BJ (cell line): ENCODE results near the gene EI24. TPM values are rescaled to one million over a fixed set of nuclear protein-coding genes. Genes with fewer than 3 reads are reported as not detected.
"Not testable (repeated sequence)": the region's sequence is repeated elsewhere in the genome, so short reads cannot be mapped to it uniquely, and the experiment has no call there.

ENCODE experiments used
- CTCF ChIA-PET: fragments of 350-600 bp; formaldehyde crosslinking; extraction: SDS; loops from one replicate; lab custom pipeline; 2021; ENCODE audit warnings: antibody characterized with exemption, inconsistent platforms; lab: Yijun Ruan, JAX
- POLR2A ChIA-PET: fragments of 300-600 bp; sonication (Branson Sonifier 250); formaldehyde crosslinking; extraction: SDS; loops from one replicate; lab custom pipeline; 2021; ENCODE audit warnings: antibody characterized with exemption; lab: Charles Lee
- DNase-seq: peaks from one replicate; pipeline ENCODE4 v3.0.0-alpha.2; 2011; ENCODE audit warnings: low read depth
- H3K27me3 ChIP-seq: 2 replicates; pipeline ENCODE4 v1.6.0; 2011; ENCODE audit warnings: low read length; ENCODE audit not compliant: control insufficient read depth, insufficient read depth
- H3K36me3 ChIP-seq: 2 replicates; pipeline ENCODE4 v1.5.1; 2011; ENCODE audit warnings: low read length; ENCODE audit not compliant: control insufficient read depth, insufficient read depth
- H3K4me3 ChIP-seq: 2 replicates; pipeline ENCODE4 v1.5.1; 2011; ENCODE audit warnings: low read depth, mild to moderate bottlenecking, control low read depth, low read length
- polyA plus RNA-seq: library from polyadenylated mRNA; depleted of rRNA; stranded (reverse); fragments of >200 nt; gene quantifications from 2 replicates; pipeline ENCODE4 v1.2.3, GENCODE V29; 2011
- TF ChIP-seq, protein P1 (sequence below): IDR thresholded peaks from 2 replicates; pipeline ENCODE4 v1.5.1; 2011; ENCODE audit warnings: low read depth, mild to moderate bottlenecking, control low read depth, inconsistent platforms, low read length, moderate library complexity; ENCODE audit not compliant: insufficient read depth

EI24 gene
- polyA plus RNA-seq, 1 experiment: 72.1 TPM

DNA sequence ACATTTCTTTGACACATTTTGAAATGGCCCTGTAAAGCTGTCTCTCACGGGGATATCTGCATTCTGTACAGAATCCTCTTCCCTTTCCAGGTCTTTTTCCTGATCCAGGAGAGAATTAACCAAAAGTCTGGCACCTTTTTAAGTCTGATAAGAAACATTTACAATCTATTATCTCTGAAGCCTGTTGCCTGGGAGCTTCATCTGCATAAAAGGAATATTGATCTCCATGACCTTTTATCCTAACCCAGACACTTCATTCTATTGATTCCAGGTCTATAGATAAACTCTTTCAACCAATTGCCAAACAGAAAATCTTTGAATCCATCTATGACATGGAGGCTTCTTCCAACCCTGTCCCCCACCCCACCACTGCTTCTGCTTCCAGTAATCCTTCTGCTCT lies 33.7 kb upstream of the EI24 start:
- no peak for DNase-seq
- CTCF ChIA-PET: no interaction called here
- H3K27me3 ChIP-seq: peaks cover 1% of the 10 kb centered on the region; the same call in 1 of the 2 replicates
- TF ChIP-seq, protein P1, sequence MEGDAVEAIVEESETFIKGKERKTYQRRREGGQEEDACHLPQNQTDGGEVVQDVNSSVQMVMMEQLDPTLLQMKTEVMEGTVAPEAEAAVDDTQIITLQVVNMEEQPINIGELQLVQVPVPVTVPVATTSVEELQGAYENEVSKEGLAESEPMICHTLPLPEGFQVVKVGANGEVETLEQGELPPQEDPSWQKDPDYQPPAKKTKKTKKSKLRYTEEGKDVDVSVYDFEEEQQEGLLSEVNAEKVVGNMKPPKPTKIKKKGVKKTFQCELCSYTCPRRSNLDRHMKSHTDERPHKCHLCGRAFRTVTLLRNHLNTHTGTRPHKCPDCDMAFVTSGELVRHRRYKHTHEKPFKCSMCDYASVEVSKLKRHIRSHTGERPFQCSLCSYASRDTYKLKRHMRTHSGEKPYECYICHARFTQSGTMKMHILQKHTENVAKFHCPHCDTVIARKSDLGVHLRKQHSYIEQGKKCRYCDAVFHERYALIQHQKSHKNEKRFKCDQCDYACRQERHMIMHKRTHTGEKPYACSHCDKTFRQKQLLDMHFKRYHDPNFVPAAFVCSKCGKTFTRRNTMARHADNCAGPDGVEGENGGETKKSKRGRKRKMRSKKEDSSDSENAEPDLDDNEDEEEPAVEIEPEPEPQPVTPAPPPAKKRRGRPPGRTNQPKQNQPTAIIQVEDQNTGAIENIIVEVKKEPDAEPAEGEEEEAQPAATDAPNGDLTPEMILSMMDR: no peak
- no peak overlapping the region for H3K4me3 ChIP-seq
- POLR2A ChIA-PET: no interaction called here
- H3K36me3 ChIP-seq: no peaks in the 10 kb centered on the region

DNA sequence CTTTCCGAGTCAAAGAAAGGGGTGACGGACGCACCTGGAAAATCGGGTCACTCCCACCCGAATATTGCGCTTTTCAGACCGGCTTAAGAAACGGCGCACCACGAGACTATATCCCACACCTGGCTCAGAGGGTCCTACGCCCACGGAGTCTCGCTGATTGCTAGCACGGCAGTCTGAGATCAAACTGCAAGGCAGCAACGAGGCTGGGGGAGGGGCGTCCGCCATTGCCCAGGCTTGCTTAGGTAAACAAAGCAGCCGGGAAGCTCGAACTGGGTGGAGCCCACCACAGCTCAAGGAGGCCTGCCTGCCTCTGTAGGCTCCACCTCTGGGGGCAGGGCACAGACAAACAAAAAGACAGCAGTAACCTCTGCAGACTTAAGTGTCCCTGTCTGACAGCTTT lies 32.4 kb upstream of the EI24 start:
- CTCF ChIA-PET, DNase-seq, H3K27me3 ChIP-seq, POLR2A ChIA-PET, H3K36me3 ChIP-seq, H3K4me3 ChIP-seq: not testable (repeated sequence)

DNA sequence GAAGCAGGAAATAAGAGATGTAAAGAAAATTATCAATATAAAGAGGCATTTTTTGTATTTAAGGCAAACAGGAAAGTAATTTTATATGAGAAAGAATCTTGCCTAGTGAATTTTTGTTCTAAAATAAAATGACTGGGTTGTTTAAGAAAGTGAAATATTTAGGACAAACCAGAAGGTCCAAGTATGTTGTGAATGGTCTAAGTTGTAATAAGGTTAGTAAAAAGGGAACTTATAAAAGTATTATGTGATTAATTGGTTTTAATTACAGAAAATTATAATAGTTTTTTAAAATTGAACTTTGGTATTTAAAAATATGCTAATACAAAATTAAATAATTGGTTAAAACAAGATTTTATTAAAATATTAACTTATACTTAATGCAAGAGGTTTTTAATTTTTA lies 26.6 kb upstream of the EI24 start:
- Histone ChIP-seq H3K36me3 (no peaks in the 10 kb centered on the region), H3K4me3 (no peak overlapping the region), H3K27me3 (no peaks in the 10 kb centered on the region)
- TF ChIP-seq, protein P1: no peak
- DNase-seq: no peak
- POLR2A ChIA-PET: no interaction called here
- CTCF ChIA-PET: no interaction called here

DNA sequence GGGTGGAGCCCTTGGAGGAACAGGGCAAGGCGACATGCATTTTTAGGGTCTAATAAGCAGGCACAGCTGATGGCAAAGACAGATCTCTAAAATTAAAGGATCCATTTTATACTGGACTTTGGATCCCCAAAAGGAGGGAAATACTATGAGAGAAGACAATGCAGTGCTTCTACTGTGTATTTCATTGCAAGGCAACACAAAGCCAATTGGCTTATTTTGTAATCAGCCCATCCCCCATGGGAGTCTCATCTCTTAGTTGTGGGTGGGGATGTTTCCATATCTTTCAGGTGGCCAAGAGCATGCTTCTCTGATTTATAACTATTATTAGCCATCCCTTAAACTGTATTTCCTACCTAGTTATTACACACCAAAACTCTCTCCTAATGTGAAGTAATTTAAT lies 18.5 kb upstream of the EI24 start:
- ChIA-PET POLR2A (no interaction called here), CTCF (no interaction called here)
- no peak for DNase-seq
- no peaks in the 10 kb centered on the region for H3K27me3 ChIP-seq
- TF ChIP-seq, protein P1: no peak
- no peak overlapping the region for H3K4me3 ChIP-seq
- H3K36me3 ChIP-seq: no peaks in the 10 kb centered on the region

DNA sequence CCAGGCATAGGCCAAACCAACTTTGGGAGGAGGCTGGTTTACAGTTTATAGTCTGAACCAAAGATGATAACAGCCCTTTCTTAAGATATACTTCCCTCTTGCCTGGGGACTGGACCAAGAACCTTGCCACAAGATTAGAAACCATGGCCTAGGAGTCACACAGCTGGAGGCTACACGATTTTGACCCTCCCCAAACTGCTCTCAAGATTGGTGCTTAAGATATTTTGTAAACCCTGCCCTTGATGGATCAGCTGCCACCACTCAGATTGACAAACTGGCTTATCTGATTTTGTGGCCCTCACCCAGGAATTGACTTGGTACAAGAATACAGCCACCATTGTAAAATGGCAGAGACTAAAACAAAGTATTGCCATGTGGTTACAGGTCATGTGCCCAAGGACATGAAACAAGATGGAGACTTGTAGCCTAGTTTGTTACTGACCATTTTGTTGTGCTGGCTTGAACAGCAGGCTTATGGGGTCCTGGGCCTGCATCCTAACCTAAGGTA lies 17.4 kb upstream of the EI24 start:
- ChIA-PET POLR2A (interaction anchor here (0.6 kb wide), 1 partner anchor 99 kb away, joined by 10 read pairs; no protein-coding TSS in a partner anchor), CTCF (interaction anchor here (1.6 kb wide), 1 partner anchor 10 kb away, joined by 3 read pairs; no protein-coding TSS in a partner anchor)
- TF ChIP-seq, protein P1: no peak
- no peaks in the 10 kb centered on the region for H3K27me3 ChIP-seq
- H3K4me3 ChIP-seq: no peak overlapping the region
- DNase-seq: no peak
- H3K36me3 ChIP-seq: no peaks in the 10 kb centered on the region

DNA sequence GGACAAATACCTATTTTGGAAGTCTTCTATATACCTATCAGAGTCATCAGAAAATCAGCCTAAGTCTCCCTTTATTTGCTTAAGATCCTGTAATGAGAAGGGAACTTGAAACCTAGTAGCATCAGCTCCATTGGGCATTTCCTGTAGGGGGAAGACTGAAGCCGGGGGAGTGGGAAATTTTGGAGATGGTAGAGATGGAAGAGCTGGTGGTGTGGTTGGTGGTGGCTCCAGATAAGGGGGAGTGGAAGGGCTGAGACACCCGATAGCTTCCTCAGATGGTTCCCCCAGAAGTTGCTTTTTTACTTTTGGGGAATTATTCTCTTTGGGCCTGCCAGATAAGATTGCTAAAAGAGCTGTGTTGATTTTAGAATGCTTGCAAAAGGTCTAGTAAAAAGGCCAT lies 16.4 kb upstream of the EI24 start:
- POLR2A ChIA-PET: no interaction called here

More for the DNA sequence above, 16.4 kb upstream of the EI24 start:
- TF ChIP-seq, protein P1: no peak
- DNase-seq: no peak
- H3K36me3 ChIP-seq: no peaks in the 10 kb centered on the region
- H3K27me3 ChIP-seq: no peaks in the 10 kb centered on the region
- CTCF ChIA-PET: interaction anchor here (0.6 to 1.6 kb wide), 2 partner anchors 9 to 929 kb away, joined by 3 read pairs; no protein-coding TSS in a partner anchor
- H3K4me3 ChIP-seq: no peak overlapping the region
